ENCODE data around the gene PPP4C.

Gene PPP4C

DNA sequence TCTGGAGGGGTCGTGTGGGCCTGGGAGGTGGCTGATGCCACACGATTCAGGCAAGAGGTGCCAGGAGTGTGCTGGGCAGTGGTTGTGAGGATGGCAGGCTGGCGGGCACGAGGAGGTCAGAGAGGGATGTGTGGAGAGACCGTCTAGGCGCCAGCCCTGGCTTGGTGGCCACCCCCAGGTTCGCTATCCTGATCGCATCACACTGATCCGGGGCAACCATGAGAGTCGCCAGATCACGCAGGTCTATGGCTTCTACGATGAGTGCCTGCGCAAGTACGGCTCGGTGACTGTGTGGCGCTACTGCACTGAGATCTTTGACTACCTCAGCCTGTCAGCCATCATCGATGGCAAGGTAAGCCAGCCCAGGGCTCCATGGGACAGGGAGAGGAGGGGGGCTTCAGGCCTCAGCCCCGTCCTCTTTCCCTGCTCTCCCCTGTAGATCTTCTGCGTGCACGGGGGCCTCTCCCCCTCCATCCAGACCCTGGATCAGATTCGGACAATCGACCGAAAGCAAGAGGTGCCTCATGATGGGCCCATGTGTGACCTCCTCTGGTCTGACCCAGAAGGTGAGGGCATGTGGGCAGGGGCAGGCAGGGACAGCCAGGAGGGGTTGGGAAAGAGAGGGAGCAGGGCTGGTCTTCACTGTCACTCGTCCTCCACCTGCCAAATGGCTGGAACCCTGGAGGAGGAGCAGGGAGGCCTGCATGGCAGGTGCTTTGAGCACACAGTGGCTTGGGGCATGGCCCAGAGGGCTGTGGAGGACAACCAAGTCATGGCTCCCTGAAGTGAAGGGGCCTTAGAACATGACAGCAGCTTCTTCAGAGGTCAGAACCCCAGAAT lies 7.6 kb downstream of the PPP4C start:
- no peak for DNase-seq

DNA sequence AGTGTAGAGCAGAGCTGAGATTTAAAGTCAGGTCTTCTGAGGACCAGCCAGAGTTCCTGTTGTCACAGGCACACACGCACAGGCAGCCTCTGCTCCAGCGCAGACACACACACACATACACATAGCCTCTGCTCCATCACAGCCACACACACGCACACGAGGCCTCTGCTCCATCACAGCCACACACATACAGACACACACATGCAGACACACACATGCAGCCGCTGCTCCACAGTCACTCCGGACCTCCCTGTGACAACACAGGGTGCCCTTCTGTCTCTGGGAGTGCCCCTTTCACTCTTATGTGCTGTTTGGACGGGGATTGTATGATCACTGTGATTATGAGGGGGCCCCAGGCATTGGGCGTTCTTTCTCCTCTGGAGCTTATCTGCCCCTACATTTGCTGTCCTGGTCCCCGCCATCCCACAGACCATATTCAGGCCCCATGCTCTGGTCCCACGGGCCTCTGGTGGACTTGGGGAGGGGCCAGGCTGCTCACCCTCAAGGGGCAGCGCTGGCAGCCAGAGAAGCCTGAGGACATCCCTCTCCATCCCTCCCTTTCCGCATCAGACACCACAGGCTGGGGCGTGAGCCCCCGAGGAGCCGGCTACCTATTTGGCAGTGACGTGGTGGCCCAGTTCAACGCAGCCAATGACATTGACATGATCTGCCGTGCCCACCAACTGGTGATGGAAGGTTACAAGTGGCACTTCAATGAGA lies 8.5 kb downstream of the PPP4C start:
- DNase-seq, result no peak

DNA sequence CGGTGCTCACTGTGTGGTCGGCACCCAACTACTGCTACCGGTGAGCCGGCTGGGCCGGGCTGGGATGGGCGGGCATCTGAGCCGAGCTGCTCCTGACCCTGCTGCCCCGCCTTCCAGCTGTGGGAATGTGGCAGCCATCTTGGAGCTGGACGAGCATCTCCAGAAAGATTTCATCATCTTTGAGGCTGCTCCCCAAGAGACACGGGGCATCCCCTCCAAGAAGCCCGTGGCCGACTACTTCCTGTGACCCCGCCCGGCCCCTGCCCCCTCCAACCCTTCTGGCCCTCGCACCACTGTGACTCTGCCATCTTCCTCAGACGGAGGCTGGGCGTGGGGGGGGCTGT lies 9.0 kb downstream of the PPP4C start:
- DNase-seq, result no peak

DNA sequence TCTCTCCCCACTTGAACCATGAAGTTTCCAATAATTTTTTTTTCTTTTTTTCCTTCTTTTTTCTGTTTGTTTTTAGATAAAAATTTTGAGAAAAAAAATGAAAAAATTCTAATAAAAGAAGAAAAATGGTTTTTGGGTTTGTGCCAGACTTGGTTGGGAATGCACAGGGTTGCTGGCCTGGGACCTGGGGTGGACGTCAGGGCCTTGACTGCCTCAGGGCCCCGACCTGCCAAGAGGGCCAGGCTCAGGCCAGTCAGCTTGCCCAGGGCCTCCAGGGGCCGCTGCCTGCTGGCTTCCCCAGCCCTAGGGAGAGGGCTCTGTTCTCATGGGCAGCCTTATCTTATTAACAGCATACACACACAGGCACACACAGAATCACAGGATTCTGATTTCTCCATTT lies 9.5 kb downstream of the PPP4C start:
- no peak for DNase-seq

DNA sequence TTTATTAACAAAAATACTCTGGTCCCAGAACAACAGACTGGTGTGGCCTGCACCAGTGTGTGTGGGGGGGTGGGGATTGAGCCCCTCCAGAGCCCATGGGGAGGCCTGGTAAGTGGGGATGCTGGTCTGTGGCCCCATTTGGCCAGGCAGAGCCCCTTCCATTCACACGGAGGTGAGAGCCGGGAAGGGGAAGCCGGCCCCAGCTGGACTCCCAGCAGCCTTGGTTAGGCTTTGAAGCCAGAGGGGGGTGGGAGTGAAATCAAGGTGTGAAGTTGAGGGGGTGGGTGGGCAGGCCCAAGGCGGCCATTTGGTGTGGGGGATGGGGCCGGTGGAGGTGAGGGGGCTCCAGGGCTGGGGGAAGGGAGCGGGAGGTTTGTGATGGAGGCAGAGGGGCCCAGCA lies 10.0 kb downstream of the PPP4C start:
- no peak for DNase-seq

DNA sequence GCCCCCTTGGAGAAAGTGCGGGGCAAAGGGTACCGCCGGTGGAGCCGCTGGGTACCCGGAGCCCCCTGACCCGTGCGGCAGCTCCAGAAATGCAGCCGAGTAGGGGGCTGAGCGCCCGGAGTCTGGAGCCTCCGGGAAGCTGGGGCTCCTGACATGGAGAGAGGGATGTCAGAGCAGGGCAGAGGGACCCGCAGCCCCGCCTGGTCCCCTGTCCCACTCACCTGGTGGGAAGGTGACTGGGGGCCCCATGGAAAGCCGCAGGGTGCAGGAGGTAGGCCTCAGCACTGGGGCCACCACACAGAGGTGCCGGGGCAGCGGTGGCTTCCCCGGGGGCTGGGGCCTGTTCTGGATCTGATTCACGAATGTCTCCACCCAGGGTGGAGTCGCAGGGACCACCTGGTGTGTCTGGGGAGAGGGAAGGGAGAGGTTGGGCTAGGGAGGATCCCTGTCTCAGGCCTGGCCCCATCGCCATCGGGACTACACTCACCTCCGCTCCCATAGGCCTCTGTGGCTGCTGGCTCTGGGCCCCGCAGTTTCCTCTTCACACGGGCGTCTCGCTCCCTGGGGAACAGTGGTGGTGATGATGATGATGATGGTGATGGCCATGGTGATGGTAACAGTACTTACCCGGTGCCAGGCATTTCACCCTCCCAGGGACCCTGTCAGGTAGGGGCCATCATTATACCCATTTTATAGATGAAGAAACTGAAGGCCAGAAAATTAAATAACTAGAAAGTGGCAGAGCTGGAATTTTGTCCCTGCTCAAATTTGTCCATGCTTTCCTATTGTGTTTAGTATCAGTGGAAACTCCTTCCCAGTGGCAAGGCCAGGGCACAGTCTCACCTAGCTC lies 10.7 kb downstream of the PPP4C start:
- no peak for DNase-seq

DNA sequence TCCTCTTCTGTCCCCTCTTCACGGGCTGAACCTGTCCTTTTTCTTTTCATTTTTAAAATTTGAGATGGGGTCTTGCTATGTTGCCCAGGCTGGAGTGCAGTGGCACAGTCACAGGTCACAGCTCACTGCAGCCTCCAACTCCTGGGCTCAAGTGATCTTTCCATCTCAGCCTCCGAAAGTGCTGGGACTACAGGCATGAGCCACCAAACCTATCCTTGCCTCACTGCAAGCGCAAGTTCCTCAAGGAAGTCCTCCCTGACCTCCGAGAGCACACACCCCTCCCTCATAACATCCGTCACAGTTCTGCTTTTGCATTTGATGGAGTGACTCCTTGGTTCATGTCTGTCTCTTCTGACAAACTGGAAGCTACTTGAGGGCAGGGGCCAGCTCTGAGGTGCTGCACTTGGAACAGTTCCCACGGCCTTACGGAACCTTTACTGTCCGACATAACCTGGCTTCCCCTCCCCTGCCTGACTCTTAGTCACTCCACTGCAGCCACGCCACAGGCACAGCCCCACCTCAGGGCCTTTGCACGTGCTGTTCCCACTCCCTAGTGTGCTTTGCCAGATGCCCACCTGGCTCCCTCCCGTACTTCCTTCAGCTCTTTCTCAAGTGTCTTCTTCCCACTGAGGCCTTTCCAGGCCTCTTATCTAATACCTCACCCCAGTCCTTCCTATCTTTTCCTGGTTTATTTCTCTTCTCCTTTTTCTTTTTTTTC lies 11.5 kb downstream of the PPP4C start:
- DNase-seq, result no peak

DNA sequence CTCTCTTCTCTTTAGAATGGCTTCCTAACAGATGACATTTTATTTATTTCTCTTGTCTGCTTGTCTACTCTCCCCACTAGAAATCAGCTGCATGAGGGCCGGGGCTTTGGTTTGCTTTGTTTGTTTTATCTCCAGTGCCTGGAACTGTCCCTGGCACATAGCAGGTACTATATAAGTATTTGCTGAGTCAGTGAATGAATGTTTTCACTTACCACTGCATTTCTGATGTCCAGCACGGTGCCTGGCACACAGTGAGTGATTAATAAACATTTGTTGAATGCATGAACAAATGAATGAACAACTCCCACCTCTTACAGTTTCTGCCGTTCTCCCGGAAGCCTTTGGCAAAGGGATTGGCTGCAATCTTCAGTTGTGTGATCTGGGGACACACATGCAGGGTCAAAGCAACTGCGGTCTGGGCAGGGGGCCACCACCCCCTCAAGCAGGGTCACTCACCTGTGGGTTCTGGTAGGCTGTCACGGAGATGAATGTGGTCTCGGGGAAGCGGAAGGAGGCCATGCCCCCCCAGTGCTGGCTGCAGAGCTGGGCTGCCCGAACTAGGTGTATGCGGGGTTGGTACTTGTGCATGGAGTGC lies 12.5 kb downstream of the PPP4C start:
- no peak for DNase-seq

DNA sequence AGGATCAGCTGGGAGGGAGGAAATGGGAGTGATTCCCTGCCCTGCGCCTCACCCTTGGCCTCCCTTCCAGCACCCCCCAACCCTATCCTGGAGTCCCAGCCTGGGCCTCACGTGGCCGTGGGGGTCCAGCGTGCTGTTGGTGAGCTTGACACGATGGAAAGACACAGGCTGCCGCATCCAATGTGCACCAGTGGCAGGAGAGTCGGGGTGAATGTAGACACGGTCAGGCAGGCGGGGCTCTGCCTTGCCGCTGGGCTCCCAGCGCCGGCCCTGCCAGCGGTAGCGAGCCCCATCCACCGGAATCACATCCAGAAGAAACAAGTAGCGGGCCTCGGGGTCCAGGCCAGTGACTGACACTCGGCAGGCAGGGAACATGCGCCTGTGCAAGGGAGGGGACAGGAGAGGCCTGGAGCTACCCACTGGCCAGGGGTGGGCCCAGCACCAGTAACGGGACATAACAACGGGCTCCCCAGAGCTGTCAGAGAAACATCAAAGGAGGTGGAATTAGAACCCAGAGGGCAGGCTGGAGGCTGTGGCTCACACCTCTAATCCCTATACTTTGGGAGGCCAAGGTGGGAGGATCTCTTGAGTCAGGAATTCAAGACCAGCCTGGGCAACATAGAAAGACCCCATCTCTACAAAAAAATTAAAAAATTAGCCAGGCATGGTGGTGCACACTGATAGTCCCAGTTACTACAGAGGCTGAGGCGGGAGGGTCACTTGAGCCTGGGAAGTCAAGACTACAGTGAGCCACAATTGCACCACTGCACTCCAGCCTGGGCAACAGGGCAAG lies 13.2 kb downstream of the PPP4C start:
- DNase-seq, result no peak

DNA sequence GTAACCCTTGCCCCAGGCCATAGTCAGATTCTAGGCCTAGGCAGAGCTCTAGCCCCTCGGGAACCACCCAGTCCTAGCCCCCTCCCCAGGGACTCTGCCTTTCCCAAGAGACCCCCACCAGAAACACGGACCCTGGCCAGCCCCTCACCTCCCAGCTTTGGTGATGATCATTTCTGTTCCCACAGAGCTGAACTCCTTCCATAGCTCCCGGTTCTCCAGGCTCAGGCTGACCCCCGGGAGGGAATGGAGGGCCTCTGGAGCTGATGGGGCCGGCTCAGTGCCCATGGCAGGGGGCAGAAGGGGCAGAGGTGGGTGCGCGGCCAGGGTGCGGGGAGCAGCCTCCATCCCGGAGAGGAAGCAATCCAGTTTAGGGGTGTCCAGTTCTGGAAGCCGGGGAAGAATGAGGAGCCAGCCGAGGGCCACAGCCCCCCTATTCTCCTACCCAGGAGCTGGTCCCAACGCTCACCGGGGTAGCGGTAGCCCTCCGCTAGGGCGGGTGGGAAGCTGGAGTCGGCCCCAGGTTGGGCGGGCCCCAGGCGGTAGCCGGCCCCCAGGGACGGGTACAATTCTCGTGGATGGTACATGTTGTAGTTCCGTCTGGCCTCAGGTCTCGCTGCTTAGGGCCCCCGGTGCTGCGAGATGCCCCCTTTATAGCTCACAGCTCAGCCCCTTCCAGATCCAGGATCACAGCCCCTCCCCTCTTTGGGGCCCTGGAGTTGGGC lies 15.0 kb downstream of the PPP4C start:
- no peak for DNase-seq

DNA sequence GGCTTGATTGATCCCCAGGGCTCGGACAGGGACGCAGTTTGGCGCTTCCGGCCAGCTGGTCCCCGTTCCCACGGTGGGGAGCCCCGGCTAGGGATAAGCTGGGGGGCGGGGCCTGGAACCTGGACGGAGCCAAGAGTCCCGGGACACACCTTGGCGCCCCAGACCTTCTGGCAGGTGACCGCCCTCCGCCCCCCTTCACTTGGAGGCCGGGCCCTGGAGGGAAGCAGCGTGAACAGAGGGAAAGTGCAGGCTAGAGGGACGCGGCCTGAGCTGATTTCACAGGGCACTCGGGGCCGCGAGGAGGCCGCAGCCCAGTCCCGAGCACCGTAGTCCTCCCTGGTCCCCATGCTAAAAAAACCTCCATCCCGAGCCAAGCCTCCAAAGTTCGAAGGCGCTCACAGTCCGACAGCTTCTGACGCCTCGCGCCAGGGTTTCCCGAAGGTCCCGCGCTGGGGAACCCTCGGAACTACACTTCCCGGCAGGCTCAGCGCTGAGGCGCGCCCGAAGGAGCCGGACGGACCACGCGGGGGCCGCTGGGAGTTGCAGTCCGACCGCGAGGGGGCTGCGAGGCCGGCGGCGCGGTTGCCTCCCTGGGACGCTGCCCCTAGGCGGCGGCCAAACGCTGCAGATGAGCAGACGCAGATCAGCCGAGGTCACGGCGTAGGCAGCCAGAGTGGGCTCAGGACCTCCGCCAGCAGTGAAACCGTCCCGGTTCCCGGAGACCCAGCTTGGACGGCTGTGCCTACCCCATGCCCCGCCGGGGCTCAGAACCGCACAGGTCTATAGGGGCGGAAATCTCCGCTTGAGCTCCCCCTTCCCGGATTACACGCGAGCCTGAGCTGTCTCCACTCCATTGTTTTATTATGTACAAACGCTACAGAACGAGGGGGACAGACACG lies 15.9 kb downstream of the PPP4C start, which contains the start of gene TBX6:
TSS of gene TBX6 (minus strand) at position 451 of the 899 bp plus-strand sequence. CDS start 731 bp downstream, outside the sequence.
- peak; percentile 94 for DNase-seq

DNA sequence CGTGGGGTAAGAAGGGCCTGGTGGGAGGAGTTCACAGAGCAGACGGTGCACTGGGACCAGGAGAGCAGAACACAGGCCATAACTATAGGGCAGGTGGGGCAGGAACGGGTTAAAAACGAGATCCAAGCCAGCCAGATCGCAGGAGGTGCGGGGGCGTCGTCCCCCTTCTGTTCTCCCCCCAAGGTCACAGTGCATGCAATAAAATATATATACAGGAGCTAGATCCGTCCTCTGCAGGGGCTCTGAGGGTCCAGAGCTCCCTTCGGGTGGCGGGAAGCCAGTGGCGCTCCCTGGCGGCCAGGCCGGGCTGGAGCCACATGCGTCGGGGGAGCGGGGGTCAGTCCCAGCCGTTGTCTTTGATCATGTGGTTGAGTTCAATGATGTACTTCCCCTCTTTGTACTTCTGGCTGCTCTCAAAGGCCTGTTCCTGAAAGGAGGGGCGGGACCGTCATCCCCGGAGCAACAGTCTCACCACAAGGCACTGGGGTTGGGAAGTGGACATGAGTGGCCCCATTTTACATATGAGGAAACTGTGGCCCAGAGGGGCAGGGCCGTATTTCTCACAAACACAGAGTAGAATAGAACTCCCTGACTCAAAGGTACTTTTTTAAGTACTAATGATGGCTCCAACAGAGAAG lies 16.7 kb downstream of the PPP4C start:
- peak; percentile 57 for DNase-seq

DNA sequence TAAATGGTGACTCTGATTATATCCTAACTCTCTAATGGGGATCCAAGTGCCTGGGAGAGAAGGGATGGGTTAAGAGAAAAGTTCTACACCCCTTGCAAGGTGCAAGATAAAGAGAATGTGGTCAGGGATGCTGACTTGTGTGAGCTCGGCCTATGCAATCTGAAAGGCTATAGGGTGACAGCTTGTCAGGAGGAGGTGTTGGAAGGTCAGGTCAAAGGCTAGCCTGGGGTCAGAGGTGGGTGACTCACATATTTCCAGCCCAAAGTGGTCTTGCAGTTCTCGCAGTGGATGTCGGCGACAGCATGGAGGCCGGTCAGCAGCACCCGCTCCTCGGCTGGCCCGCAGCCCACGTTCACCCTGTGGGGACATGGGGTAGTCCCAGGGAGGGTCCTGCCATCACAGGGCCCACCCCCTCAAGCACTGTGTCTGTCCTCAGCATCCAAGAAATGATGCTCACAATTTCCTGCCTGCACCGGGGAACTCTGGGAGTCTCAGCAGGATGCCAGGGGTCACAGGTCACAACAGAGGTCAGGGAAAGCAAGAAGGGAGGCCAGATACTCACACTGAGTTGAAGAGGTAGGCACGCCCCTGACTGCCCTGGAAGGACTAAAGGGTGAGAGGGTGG lies 18.9 kb downstream of the PPP4C start:
- no peak for DNase-seq

DNA sequence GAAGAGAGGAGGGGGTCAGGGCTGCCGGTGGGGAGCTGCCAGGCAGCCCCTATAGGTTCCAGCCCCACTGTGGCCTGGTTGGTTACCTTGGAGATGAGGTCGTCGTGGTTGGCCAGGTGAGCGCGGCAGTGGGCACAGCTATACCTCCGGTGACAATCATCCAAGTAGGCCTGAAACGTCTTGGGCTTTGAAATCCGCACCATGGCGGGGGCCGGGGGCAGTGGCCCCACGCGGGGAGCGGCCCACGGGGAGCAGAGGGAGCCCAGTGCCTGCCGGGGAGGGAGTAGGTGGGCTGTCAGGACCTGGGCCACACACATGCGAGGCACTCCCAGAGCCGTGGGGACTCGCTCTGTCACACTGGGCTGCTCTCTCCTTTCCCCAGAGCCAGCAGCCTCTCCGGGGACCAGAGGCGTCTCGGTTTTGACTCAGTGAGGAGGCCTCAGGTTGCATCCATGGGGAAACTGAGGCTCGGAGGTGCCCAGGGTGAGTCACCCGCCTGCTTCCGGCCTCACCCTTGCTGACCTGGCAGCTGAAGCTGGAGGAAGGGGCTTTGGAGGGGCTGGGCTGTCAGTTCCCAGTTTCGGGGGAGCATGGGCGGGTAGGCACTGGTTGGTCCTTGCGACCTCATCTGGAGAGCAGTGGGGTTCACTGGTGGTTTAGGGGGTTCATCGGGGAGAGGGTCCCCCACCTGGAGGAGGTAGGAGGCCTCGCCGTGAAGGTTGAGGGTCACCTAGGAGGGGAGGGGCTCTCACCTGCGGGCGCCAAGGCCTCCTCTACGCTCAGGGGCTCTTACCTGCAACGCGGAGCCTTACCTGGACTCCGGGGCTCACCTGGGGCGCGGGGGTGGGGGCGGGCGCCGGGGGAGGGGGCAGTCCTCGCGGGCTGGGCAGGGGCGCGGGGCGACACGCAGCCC lies 19.6 kb downstream of the PPP4C start:
- DNase-seq, result no peak

DNA sequence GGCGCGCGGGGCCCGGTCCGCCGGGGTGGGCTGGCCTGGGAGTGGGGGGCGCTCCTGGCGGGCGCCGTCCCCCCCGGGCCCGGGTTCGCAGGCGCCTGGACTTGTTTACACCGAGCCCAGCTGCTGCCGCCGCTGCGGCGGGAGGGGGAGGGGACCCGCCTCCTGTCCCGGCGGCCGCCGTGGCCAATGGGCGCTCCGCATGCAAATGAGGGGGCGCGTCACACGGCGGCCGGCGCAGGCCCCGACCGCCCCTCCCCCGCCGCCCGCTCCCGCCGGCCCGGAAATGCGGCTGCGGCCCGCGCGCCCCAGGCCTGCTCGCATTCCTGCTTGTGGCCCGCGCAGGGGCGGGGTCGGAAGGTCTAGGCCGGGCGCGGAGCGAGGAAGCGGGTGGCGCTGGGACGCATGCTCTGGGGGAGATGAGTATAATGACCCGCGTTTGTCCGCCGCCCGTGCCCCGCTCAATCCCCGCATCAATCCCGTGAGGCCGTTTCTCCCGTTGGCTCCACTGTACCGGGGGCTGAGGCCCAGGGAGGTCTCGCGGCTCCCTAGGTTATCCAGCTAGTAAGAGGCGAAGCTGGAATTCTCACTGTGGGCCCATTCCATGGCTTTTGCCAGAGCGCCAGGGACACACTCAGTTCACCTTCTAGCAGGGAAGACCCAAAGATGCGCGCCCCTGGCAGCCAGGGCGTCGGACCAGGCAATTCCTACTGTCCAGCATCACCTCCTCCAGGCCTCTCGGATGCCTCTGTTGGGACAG lies 20.5 kb downstream of the PPP4C start, which contains the start of gene YPEL3:
TSS of gene YPEL3 (minus strand) at position 109 of the 757 bp plus-strand sequence. CDS start 731 bp downstream, outside the sequence.
- peak; percentile 89 for DNase-seq

DNA sequence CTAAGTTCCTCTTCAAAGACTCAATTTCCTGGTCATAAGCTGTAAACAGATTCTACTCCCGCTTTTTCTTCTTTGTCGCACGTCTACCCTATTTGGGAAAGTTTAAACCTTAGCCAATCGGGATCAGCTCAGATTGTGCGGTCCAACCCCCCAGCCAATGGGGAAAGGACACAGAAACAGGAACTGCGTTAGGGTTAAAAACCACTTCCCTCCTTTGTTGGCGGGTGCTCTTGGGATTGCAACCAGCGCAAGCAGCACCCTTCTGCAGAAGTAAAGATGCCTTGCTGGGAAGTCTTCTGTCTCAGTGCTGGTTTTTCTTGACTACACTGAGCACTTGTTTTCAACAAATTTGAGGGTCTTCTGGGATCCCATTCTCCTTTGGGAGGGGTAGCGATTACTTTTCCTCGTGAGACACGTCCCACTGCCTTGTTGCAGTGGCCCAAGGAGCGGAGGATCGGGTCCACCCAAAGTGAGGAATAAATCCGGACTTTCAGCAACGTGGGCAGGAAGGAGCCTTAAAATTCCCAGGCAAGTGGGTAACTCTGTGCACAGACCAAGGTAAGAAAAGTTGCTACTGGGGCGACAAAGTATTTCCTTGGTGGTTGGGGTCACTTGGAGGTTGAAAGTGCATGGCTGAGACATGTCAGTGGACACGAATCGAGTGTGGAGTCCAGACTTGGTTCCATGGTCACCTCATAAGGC lies 21.2 kb downstream of the PPP4C start:
- no peak for DNase-seq
